ENCODE data around the gene NR1H3. TPM values are rescaled to one million over a fixed set of nuclear protein-coding genes. Genes with fewer than 3 reads are reported as not detected.

NR1H3 gene
- total RNA-seq, 1 donor from 2014 or later, result 3.8 TPM

DNA sequence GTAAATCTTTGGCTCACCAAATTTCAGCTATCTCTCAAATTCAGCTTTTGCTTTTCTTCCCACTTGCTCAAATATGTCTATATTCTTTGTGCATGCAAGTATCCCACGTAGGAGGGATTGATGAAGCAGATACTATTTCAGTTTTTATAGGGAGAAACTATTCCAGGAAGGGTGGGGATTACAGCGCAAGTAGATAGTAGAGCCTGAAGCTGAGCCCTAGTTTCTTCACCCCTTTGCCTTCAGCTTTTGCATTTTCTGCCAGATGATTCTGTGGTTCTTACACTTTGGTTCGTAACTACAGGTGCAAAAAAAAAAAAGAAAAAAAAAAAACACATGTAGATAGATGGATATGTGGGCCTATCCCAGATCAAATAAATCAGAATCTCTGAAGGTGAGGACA, 6.0 kb upstream of the NR1H3 start:
- Histone ChIP-seq H3K27me3 (ENCODE audit: control insufficient read depth, insufficient read depth, low read length) (no peaks in the 10 kb centered on the region), H3K4me3 (ENCODE audit: low read depth, low read length) (no peak overlapping the region), H3K36me3 (ENCODE audit: control insufficient read depth, insufficient read depth, low read length) (no peaks in the 10 kb centered on the region)
- no peak for DNase-seq (ENCODE audit: low read depth)
- TF ChIP-seq, protein P1, sequence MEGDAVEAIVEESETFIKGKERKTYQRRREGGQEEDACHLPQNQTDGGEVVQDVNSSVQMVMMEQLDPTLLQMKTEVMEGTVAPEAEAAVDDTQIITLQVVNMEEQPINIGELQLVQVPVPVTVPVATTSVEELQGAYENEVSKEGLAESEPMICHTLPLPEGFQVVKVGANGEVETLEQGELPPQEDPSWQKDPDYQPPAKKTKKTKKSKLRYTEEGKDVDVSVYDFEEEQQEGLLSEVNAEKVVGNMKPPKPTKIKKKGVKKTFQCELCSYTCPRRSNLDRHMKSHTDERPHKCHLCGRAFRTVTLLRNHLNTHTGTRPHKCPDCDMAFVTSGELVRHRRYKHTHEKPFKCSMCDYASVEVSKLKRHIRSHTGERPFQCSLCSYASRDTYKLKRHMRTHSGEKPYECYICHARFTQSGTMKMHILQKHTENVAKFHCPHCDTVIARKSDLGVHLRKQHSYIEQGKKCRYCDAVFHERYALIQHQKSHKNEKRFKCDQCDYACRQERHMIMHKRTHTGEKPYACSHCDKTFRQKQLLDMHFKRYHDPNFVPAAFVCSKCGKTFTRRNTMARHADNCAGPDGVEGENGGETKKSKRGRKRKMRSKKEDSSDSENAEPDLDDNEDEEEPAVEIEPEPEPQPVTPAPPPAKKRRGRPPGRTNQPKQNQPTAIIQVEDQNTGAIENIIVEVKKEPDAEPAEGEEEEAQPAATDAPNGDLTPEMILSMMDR (IDR thresholded peaks at IDR 0.05; ENCODE audit: insufficient read depth, low read length, poor library complexity, severe bottlenecking), result no peak

DNA sequence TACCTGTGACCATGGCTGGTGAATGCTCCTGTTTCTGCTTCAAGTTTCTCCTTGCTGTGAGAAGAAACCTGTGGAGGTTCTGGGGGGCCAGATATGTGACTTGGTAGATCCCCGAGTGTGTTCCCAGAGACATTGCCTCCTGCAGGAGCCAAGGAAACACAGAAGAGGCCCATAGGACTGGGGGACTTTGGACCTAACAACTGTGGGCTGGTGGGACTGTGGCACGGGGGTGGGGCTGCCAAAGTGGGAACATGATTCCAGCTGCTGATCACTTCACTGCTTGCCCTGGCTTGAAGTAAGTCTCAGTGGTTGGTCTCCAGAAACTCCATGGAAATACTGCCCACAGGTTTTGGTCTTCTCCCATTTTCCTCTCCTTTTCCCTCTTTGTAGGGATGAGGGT, 4.1 kb upstream of the NR1H3 start:
- H3K4me3 ChIP-seq (ENCODE audit: low read depth, low read length), result no peak overlapping the region
- no peak for DNase-seq (ENCODE audit: low read depth)
- no peaks in the 10 kb centered on the region for H3K36me3 ChIP-seq (ENCODE audit: control insufficient read depth, insufficient read depth, low read length)
- H3K27me3 ChIP-seq (ENCODE audit: control insufficient read depth, insufficient read depth, low read length), result no peaks in the 10 kb centered on the region
- TF ChIP-seq, protein P1 (IDR thresholded peaks at IDR 0.05; ENCODE audit: insufficient read depth, low read length, poor library complexity, severe bottlenecking), result no peak

DNA sequence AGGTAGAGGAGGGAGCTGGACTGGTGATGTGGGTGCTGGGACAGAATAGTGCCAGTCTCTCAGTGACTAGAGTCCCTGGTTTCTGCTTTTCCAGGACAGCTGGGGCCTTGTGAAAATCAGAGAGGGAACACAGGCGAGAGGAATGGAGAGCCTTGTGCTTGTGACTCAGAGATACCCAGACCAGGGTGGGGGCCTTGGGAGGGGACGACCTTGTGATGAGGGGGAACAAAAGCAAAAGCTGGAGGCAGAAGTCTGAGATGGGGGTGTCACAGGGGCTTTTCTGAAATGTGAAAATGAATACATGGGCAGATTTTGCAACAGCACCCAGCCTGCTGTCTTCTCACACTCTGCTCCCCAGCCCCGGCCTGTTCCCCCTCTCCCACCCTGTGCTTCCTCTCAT, 3.4 kb upstream of the NR1H3 start:
- H3K4me3 ChIP-seq (ENCODE audit: low read depth, low read length), result no peak overlapping the region
- H3K36me3 ChIP-seq (ENCODE audit: control insufficient read depth, insufficient read depth, low read length), result no peaks in the 10 kb centered on the region
- DNase-seq (ENCODE audit: low read depth), result no peak
- TF ChIP-seq, protein P1 (IDR thresholded peaks at IDR 0.05; ENCODE audit: insufficient read depth, low read length, poor library complexity, severe bottlenecking), result no peak
- H3K27me3 ChIP-seq (ENCODE audit: control insufficient read depth, insufficient read depth, low read length), result no peaks in the 10 kb centered on the region

GRCh38 chr11:47256374-47256773, 1.4 kb upstream of the NR1H3 start:
- Histone ChIP-seq H3K36me3 (ENCODE audit: control insufficient read depth, insufficient read depth, low read length) (no peaks in the 10 kb centered on the region), H3K4me3 (ENCODE audit: low read depth, low read length) (no peak overlapping the region), H3K27me3 (ENCODE audit: control insufficient read depth, insufficient read depth, low read length) (no peaks in the 10 kb centered on the region)
- TF ChIP-seq, protein P1 (IDR thresholded peaks at IDR 0.05; ENCODE audit: insufficient read depth, low read length, poor library complexity, severe bottlenecking), result no peak
- DNase-seq (ENCODE audit: low read depth), result no peak

GRCh38 chr11:47257177-47257516, 649 bp upstream of the NR1H3 start:
- no peak overlapping the region for H3K4me3 ChIP-seq (ENCODE audit: low read depth, low read length)
- no peak for DNase-seq (ENCODE audit: low read depth)
- no peaks in the 10 kb centered on the region for H3K27me3 ChIP-seq (ENCODE audit: control insufficient read depth, insufficient read depth, low read length)
- no peaks in the 10 kb centered on the region for H3K36me3 ChIP-seq (ENCODE audit: control insufficient read depth, insufficient read depth, low read length)
- TF ChIP-seq, protein P1 (IDR thresholded peaks at IDR 0.05; ENCODE audit: insufficient read depth, low read length, poor library complexity, severe bottlenecking), result no peak

- no peaks in the 10 kb centered on the region for H3K27me3 ChIP-seq (ENCODE audit: control insufficient read depth, insufficient read depth, low read length)
- H3K36me3 ChIP-seq (ENCODE audit: control insufficient read depth, insufficient read depth, low read length), result no peaks in the 10 kb centered on the region
- TF ChIP-seq, protein P1 (IDR thresholded peaks at IDR 0.05; ENCODE audit: insufficient read depth, low read length, poor library complexity, severe bottlenecking), result no peak
- H3K4me3 ChIP-seq (ENCODE audit: low read depth, low read length), result peak overlapping the region; percentile 4
- no peak for DNase-seq (ENCODE audit: low read depth)
These were observed 614 bp downstream of the NR1H3 start for GRCh38 chr11:47258317-47258902.

All from kidney epithelial cell (primary cell).